Stimulated activated naive B cell treated with anti-CD40 and anti-IgM and Interleukin-4, amounts not matched to agents 10 μg/mL and 1 μg/mL and 100 μg/mL, for 72 hours (primary cell): ENCODE results near the gene MYO16.

Experiments used
- ATAC-seq, 2 donors: fragments of 150-1000 bp; cut with Tn5 transposase; replicated peaks; 2 replicates each; pipeline ENCODE4 v1.10.0; 2021; ENCODE audit warnings: moderate library complexity in 1 of 2
- DNase-seq: peaks from one replicate; pipeline ENCODE4 v3.0.0; 2021
- H3K27ac Mint-ChIP-seq: one replicate; pipeline ENCODE4 v1.8.0; 2022; ENCODE audit warnings: mild to moderate bottlenecking, mixed read lengths
- H3K27me3 Mint-ChIP-seq, 2 donors: one replicate each; pipeline ENCODE4 v1.8.0; 2022; ENCODE audit warnings: mixed read lengths in 2 of 2
- H3K36me3 Mint-ChIP-seq, 2 donors: one replicate each; pipeline ENCODE4 v1.8.0; 2022; ENCODE audit warnings: mixed read lengths in 2 of 2, mild to moderate bottlenecking in 1 of 2
- H3K4me1 Mint-ChIP-seq, 2 donors: one replicate each; pipeline ENCODE4 v1.8.0; 2022; ENCODE audit warnings: mixed read lengths in 2 of 2, mild to moderate bottlenecking in 1 of 2
- H3K4me3 Mint-ChIP-seq, 2 donors: one replicate each; pipeline ENCODE4 v1.8.0; 2022; ENCODE audit warnings: mild to moderate bottlenecking in 2 of 2, mixed read lengths in 2 of 2, moderate library complexity in 1 of 2
- H3K9me3 Mint-ChIP-seq, 2 donors: one replicate each; pipeline ENCODE4 v1.8.0; 2022; ENCODE audit warnings: mixed read lengths in 2 of 2, mild to moderate bottlenecking in 1 of 2

Gene MYO16

DNA sequence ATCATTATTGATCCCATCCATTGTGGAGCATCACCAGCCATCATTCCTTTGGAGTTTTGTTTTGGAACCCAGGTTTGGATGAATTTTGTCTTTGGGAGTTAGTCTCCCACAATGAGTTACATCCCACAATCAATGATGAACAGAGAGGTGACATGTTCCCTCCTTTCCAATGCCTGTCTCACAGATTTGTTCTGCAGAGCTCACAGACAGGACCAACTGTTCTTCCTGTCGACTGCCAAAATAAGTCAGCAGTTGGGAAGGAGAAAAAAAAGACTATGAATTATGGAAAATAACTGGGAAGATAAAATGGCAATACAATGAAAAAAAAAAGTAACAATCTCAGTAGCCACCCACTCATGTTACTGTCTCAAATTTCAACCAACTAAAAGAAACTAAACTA is 489.1 kb downstream of the MYO16 start:
- DNase-seq, result no peak
- H3K27me3 Mint-ChIP-seq, result peaks cover 3 to 15% of the 10 kb centered on the region in 2 donors
- H3K4me3 Mint-ChIP-seq, result no peak overlapping the region
- peaks cover 0 to 1% of the 10 kb centered on the region in 2 donors for H3K4me1 Mint-ChIP-seq
- ATAC-seq, result no peak
- no peaks in the 10 kb centered on the region for H3K9me3 Mint-ChIP-seq
- no peaks in the 10 kb centered on the region for H3K36me3 Mint-ChIP-seq
- H3K27ac Mint-ChIP-seq, result no peak overlapping the region

DNA sequence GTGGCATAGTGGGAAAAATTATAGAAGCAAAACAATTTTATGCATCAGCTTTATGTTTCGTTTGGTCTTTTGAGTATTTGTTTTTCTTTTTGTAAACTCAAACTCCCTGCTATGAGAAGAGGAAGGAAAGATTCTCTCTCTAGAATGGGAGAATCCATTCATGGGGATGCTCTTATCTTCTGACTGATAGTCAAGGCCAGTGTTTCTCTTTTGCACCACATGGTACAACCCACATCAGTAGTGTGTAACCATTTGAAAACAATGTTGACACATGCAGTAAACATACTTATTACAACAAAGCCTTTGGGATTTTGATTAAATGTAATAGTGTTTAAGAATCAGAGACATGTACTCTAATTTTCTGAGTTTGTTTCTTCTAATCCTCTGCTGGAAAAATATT is 490.5 kb downstream of the MYO16 start:
- Mint-ChIP-seq H3K27ac (no peak overlapping the region), H3K4me3 (no peak overlapping the region), H3K36me3 (no peaks in the 10 kb centered on the region), H3K27me3 (peaks cover 0 to 12% of the 10 kb centered on the region in 2 donors), H3K9me3 (no peaks in the 10 kb centered on the region), H3K4me1 (no peaks in the 10 kb centered on the region)
- ATAC-seq (no peak), DNase-seq (no peak)

DNA sequence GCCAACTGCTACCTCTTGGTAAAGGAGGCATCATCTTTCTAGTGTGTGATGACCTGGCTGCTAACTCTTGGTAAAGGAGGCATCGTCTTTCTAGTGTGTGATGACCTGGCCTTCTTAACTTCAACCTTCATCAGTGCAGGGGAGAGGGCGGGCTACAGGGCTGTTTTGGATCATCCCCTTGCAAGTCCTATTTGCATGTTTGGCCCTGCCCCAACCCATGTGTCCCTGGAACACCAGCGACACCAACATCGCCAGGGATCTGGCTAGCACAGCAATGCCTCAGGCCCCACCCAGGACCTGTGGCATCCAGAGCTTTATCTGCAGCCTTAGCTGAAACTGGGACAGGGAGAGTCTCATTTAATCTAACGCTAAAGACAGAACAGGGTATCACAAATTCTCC is 492.4 kb downstream of the MYO16 start:
- no peak for ATAC-seq
- H3K36me3 Mint-ChIP-seq, result no peaks in the 10 kb centered on the region
- no peak overlapping the region for H3K4me3 Mint-ChIP-seq
- H3K9me3 Mint-ChIP-seq, result no peaks in the 10 kb centered on the region
- no peaks in the 10 kb centered on the region for H3K4me1 Mint-ChIP-seq
- H3K27me3 Mint-ChIP-seq, result peaks cover 0 to 11% of the 10 kb centered on the region in 2 donors
- DNase-seq, result no peak
- H3K27ac Mint-ChIP-seq, result no peak overlapping the region

DNA sequence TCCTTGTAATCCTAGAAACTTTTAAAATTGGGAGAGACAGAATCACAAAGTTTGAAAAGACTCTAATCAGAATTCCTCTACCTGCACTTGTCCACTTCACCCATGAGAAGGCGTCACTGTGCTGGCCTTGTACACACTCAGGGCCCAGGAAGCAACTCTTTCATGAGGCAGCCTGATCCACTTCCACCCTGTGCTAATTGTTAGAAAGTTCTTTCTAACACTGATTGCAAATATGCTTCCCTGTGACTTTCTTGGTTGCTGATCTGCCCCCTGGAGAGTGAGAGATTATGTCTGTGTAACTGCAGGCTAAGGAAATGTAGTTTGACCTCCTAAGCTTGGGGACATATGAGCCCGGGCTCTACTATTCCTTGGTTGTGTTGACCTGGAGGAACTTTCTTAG is 494.6 kb downstream of the MYO16 start:
- Mint-ChIP-seq H3K9me3 (no peaks in the 10 kb centered on the region), H3K27ac (no peak overlapping the region), H3K4me1 (no peaks in the 10 kb centered on the region), H3K27me3 (peaks cover 0 to 3% of the 10 kb centered on the region in 2 donors), H3K4me3 (no peak overlapping the region), H3K36me3 (no peaks in the 10 kb centered on the region)
- no peak for ATAC-seq
- no peak for DNase-seq

DNA sequence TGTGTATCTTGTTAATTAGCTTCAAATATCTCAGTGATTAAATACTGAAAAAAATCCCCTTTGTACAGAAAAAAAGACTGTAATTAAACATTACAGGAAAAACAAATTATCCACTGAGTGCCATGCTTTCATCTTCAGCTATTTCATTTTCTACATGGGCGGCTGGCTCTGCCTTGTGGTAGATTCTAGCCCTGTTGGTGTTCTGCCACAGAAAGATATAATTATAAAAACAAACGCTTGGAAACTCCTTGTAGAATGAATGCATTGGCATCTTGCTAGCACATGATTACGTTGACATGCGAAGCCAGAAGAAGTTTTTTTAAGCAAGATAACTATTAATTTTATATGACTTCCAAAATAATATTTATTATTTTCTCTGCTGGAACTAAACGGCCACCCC is 496.8 kb downstream of the MYO16 start:
- no peaks in the 10 kb centered on the region for H3K36me3 Mint-ChIP-seq
- H3K27me3 Mint-ChIP-seq, result peaks cover 0 to 3% of the 10 kb centered on the region in 2 donors
- no peak overlapping the region for H3K4me3 Mint-ChIP-seq
- H3K9me3 Mint-ChIP-seq, result no peaks in the 10 kb centered on the region
- no peak for DNase-seq
- peaks cover 10 to 20% of the 10 kb centered on the region in 2 donors for H3K4me1 Mint-ChIP-seq
- no peak overlapping the region for H3K27ac Mint-ChIP-seq
- ATAC-seq, result no peak

DNA sequence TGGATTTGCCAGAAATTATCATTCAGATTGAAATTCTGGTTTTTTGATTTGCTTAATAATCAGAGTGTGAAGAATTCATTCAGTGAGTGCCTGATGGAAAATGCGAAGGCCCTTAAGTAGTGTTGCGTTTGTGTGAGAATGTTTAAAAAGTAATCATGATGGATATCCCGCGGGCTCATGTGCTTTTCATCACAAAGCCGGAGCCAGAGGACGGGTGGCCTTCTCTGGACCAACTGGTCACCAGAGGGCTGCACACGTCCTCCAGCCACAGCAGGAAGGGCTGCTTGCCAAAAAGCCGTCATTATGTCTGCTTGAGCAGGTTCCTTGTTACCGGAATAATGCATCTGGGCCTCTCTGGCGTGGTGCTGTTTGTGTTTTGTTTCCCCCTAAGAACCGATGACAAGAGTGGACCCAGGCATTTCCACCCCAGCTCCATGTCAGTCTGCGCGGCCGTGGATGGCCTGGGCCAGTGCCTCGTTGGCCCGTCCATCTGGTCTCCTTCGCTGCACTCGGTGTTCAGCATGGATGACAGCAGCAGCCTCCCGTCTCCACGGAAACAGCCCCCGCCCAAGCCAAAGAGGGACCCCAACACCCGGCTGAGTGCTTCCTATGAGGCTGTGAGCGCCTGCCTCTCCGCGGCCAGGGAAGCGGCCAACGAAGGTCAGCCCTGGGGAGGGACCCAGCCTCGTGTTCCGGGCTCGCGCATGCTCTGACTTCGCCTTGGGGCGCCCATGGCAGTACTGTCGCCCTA is 497.7 kb downstream of the MYO16 start:
- Mint-ChIP-seq H3K4me3 (no peak overlapping the region), H3K9me3 (no peaks in the 10 kb centered on the region), H3K4me1 (peaks cover 14 to 29% of the 10 kb centered on the region in 2 donors), H3K27ac (no peak overlapping the region), H3K27me3 (peaks cover 0 to 3% of the 10 kb centered on the region in 2 donors), H3K36me3 (no peaks in the 10 kb centered on the region)
- DNase-seq (no peak), ATAC-seq (no peak)

DNA sequence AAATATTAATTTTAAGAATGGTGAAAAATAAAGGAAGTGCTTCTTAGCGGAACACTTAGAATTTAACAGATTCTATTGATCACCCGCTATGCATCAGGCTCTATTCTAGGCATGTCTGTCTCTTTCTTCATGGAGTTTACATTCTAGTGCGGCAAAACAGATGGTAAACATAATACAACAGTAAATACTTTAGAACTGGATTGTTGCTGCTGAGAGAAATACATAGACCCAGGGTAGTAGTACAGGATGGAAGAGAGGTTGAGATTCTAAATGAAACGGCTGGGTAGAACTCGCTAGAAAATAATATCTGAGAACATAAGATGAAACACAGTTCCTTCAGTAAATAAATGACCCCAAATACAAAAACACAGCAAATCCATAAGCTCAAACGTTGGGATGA is 498.7 kb downstream of the MYO16 start:
- no peaks in the 10 kb centered on the region for H3K36me3 Mint-ChIP-seq
- no peak for DNase-seq
- peaks cover 20 to 40% of the 10 kb centered on the region in 2 donors for H3K4me1 Mint-ChIP-seq
- H3K4me3 Mint-ChIP-seq, result no peak overlapping the region
- ATAC-seq, result no peak
- no peaks in the 10 kb centered on the region for H3K9me3 Mint-ChIP-seq
- H3K27ac Mint-ChIP-seq, result peak overlapping the region; percentile 37
- peaks cover 0 to 3% of the 10 kb centered on the region in 2 donors for H3K27me3 Mint-ChIP-seq

DNA sequence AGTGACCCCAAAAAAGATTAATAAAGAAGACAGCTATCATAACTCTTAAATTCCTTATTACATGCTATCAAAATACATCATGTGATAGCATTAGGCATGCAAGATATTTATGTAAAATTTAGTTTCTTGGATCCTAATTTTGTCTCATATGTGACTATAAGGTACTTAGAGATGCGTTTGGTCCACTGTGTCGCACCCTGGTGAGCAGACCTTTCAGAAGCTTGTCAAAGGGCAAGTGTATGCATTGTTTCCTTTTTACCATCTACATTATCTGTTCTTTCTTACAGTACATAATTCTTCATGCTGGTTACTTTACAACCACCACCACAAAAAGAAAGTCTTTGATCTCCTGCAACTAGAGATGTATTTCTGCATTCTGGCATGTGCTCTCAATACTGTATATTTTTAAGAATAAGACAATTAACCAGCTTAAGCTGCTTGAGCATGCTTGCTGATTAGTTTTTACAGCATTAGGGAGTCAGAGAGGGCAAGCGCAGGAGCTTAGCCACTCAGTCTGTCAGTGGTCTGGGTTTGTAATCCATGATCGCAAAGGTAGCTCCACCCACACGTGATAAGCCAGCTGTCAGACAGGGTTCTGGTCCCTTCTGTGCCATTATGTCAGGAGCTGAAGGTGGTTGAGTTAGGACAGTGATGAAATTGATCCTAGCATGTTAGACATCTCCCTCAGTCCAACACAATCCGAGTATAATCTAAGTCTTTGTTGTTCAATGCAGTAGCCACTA is 500.9 kb downstream of the MYO16 start:
- H3K27ac Mint-ChIP-seq, result no peak overlapping the region
- no peak overlapping the region for H3K4me3 Mint-ChIP-seq
- DNase-seq (no peak), ATAC-seq (peak; percentile 61 to 74)
- peaks cover 23 to 45% of the 10 kb centered on the region in 2 donors for H3K4me1 Mint-ChIP-seq
- no peaks in the 10 kb centered on the region for H3K9me3 Mint-ChIP-seq
- H3K36me3 Mint-ChIP-seq, result no peaks in the 10 kb centered on the region
- H3K27me3 Mint-ChIP-seq, result peaks cover 0 to 4% of the 10 kb centered on the region in 2 donors

DNA sequence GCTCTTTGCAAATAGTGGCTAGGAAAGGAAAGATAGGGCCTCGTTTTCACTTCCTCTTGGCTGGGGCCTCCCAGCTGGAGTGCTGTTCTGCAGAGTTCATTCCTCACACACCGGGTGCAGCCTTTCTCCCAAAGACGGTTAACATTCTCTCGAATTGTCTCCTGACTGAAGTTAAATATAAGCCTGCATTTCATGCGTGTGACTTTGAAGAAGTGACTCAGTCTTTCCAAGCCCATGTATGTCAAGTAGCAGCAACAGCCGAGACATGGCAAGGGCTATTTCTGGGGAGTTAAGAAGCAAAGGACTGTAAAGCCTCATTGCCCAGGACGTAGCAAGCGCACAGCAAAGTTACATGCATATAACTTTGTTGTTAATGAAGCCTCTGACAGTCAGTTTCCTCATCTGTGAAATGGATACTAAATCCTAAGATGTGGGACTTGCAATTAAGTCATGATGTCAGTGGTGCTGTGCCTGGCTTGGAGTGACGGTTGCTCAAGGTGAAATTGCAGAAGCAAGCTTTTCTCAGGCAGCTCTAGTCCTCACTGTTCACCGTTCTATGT is 502.4 kb downstream of the MYO16 start:
- Mint-ChIP-seq H3K9me3 (no peaks in the 10 kb centered on the region), H3K27ac (peak overlapping the region; percentile 56), H3K36me3 (no peaks in the 10 kb centered on the region), H3K4me3 (peak overlapping the region in 1 of 2 donors; percentile 8), H3K27me3 (peaks cover 0 to 4% of the 10 kb centered on the region in 2 donors), H3K4me1 (peaks cover 24 to 53% of the 10 kb centered on the region in 2 donors)
- peak; percentile 77 to 83 for ATAC-seq
- peak; percentile 62 for DNase-seq

DNA sequence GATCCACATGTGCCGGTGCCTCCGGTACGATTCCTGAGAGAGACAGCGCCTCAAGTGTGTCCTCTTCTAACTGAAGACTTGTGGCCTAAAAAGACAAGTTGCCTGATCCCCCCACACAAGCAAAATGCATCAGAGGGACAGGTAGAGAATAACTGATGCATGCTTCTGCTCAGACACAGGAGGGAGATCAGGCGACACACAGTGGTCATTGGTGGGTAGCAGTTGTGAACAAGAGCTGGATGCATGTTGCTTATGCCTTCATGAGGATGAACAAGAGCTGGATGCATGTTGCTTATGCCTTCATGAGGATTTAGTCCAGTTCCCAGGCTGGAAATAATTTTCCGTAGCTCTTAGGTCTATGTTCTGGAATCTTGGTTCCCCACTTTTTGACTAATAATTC is 505.6 kb downstream of the MYO16 start:
- ATAC-seq, result no peak
- Mint-ChIP-seq H3K4me3 (no peak overlapping the region), H3K9me3 (peaks cover 4% of the 10 kb centered on the region in 2 donors), H3K4me1 (peaks cover 19 to 45% of the 10 kb centered on the region in 2 donors), H3K36me3 (peaks cover 3 to 4% of the 10 kb centered on the region in 2 donors), H3K27ac (no peak overlapping the region), H3K27me3 (peaks cover 10 to 13% of the 10 kb centered on the region in 2 donors)
- DNase-seq, result no peak

DNA sequence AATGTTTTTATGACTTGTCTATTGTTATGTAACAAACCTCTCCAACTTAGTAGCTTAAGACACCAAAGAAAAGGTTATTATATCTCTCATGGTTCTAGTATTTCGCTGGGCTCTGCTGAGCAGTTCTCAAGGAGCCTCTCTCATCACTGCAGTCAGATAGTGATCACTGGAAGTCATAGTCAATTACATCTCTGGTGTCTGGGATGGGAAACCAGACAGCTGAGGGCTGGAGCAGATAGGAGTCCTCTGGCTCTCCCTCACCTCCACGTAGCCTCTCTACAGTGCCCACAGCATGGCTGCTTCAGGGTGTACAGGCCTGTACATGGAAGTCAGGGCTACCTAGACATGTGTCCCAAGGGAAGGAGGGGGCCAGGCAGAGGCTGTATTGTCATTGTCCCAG is 507.5 kb downstream of the MYO16 start:
- Mint-ChIP-seq H3K27me3 (peaks cover 22 to 24% of the 10 kb centered on the region in 2 donors), H3K4me1 (peaks cover 11 to 26% of the 10 kb centered on the region in 2 donors), H3K9me3 (peaks cover 4% of the 10 kb centered on the region in 2 donors), H3K27ac (no peak overlapping the region), H3K36me3 (peaks cover 3 to 4% of the 10 kb centered on the region in 2 donors), H3K4me3 (no peak overlapping the region)
- ATAC-seq (no peak), DNase-seq (no peak)

DNA sequence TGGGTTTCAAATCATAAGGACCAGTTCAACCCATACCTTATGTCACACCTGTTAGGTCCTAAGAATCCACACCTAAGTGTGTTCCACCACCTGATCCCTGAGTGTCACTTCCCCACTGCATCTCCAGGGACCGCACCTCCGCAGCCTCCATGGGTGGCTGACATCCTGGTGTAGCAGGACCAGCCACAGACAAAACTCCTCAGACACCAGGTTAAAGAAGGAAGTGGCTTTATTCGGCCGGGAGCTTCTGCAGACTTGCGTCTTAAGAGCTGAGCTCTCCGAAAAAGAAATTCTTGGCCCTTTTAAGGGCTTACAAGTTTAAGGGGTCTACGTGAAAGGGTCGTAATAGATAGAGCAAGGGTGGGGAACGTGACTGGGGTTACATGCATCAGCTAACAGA is 509.9 kb downstream of the MYO16 start:
- peaks cover 4 to 9% of the 10 kb centered on the region in 2 donors for H3K4me1 Mint-ChIP-seq
- no peak overlapping the region for H3K27ac Mint-ChIP-seq
- H3K27me3 Mint-ChIP-seq, result peaks cover 39 to 40% of the 10 kb centered on the region in 2 donors
- H3K36me3 Mint-ChIP-seq, result peaks cover 3 to 4% of the 10 kb centered on the region in 2 donors
- peaks cover 4% of the 10 kb centered on the region in 2 donors for H3K9me3 Mint-ChIP-seq
- DNase-seq (no peak), ATAC-seq (no peak)
- no peak overlapping the region for H3K4me3 Mint-ChIP-seq

DNA sequence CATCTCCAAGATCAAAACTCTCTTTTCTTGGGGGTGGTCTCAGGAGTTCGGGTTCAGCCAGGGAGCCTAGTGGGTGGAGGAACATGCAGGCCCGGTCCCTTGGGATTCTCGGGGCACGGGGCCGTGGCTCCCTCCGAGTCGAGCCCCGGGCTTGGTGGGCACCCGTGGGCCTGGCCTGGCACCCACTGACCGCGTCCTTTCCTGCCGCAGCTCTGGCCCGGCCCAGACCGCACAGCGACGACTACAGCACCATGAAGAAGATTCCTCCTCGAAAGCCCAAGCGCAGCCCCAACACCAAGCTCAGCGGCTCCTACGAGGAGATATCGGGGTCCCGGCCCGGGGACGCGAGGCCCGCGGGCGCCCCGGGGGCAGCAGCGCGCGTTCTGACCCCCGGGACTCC is 510.6 kb downstream of the MYO16 start:
- no peak for ATAC-seq
- Mint-ChIP-seq H3K4me1 (peaks cover 1 to 9% of the 10 kb centered on the region in 2 donors), H3K4me3 (no peak overlapping the region), H3K27me3 (peaks cover 36 to 39% of the 10 kb centered on the region in 2 donors), H3K27ac (no peak overlapping the region), H3K36me3 (peaks cover 3 to 4% of the 10 kb centered on the region in 2 donors), H3K9me3 (peaks cover 4% of the 10 kb centered on the region in 2 donors)
- DNase-seq, result no peak

DNA sequence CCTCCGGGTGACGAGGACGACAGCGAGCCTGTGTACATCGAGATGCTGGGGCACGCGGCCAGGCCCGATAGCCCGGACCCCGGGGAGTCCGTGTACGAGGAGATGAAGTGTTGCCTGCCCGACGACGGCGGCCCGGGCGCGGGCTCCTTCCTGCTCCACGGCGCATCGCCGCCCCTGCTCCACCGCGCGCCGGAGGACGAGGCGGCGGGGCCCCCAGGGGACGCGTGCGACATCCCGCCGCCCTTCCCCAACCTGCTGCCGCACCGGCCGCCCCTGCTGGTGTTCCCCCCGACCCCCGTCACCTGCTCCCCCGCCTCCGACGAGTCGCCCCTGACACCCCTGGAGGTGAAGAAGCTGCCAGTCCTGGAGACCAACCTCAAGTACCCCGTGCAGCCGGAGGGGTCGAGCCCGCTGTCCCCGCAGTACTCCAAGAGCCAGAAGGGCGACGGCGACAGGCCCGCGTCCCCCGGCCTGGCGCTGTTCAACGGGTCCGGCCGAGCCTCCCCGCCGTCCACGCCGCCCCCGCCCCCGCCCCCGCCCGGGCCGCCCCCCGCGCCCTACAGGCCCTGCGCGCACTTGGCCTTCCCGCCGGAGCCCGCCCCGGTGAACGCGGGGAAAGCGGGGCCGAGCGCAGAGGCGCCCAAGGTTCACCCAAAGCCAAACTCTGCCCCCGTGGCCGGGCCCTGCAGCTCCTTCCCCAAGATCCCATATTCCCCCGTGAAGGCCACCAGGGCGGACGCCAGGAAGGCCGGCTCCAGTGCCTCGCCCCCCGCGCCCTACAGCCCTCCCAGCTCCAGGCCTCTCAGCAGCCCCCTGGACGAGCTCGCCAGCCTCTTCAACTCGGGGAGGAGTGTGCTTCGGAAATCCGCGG is 511.3 kb downstream of the MYO16 start:
- peaks cover 3 to 9% of the 10 kb centered on the region in 2 donors for H3K4me1 Mint-ChIP-seq
- peaks cover 4% of the 10 kb centered on the region in 2 donors for H3K9me3 Mint-ChIP-seq
- H3K27ac Mint-ChIP-seq, result no peak overlapping the region
- DNase-seq (no peak), ATAC-seq (no peak)
- H3K36me3 Mint-ChIP-seq, result peaks cover 3 to 4% of the 10 kb centered on the region in 2 donors
- no peak overlapping the region for H3K4me3 Mint-ChIP-seq
- H3K27me3 Mint-ChIP-seq, result peaks cover 39 to 42% of the 10 kb centered on the region in 2 donors
